K562 (cell line): Measurements from ENCODE around the gene GEN1. TPM values are rescaled to one million over a fixed set of nuclear protein-coding genes. Genes with fewer than 3 reads are reported as not detected.

Source experiments
- ATAC-seq: fragments of 200-7000 bp; cut with Tn5 transposase; 3 replicates; pipeline ENCODE4 v1.9.1; 2020; ENCODE audit warnings: moderate library complexity
- BruUV-seq: library from RNA; stranded (reverse); fragments of 400-500 nt; replicated peaks from 2 replicates; lab custom pipeline; 2021; lab: Mats Ljungman, UMichigan
- CTCF ChIA-PET: fragments of 300-600 bp; formaldehyde crosslinking; extraction: SDS; loops from one replicate; lab custom pipeline; 2021; ENCODE audit warnings: low intra/inter-chr PET ratio; lab: Yijun Ruan, JAX
- POLR2A ChIA-PET: fragments of 300-600, 350-650 bp; sonication (Branson Sonifier 250); formaldehyde crosslinking; extraction: SDS; loops from one replicate; lab custom pipeline; 2021; ENCODE audit warnings: antibody characterized with exemption, inconsistent platforms; lab: Yijun Ruan, JAX
- DNase-seq, 4 experiments: peaks; one replicate each; pipeline versions ENCODE4 v3.0.0 to v3.0.0-alpha.2; 2011 to 2018; ENCODE audit warnings: low spot score in 3 of 4, mixed read lengths in 3 of 4; ENCODE audit errors: extremely low read depth in 1 of 4
- FAIRE-seq: peaks from 2 replicates; lab custom pipeline; 2011; peaks lifted over from hg19 to GRCh38; lab: Jason Lieb, UNC
- H2AFZ ChIP-seq: 2 replicates; pipeline ENCODE4 v1.6.0; 2011; ENCODE audit warnings: low read depth, low read length, control low read depth, inconsistent platforms
- H3K27ac ChIP-seq: fragments of 200-600 bp; 3 replicates; pipeline ENCODE4 v1.8.0; 2011; ENCODE audit warnings: low read depth, mild to moderate bottlenecking, control low read depth, inconsistent platforms, low read length, moderate library complexity, mixed read lengths; ENCODE audit errors: extremely low read depth
- H3K27me3 ChIP-seq, 2 experiments: fragments of 300-600 bp in 1 of 2; 2 replicates in 1 of 2; 3 replicates in 1 of 2; pipeline versions ENCODE4 v1.6.0 to v1.8.0; 2011; ENCODE audit warnings: inconsistent platforms in 2 of 2, low read length in 2 of 2, mild to moderate bottlenecking in 1 of 2, mixed read lengths in 1 of 2, moderate library complexity in 1 of 2; ENCODE audit not compliant: control insufficient read depth in 2 of 2, insufficient read depth in 2 of 2
- H3K36me3 ChIP-seq: fragments of 300-600 bp; 3 replicates; pipeline ENCODE4 v1.8.0; 2011; ENCODE audit warnings: mild to moderate bottlenecking, low read length, inconsistent platforms; ENCODE audit not compliant: control insufficient read depth, insufficient read depth
- H3K4me1 ChIP-seq, 2 experiments: fragments of 200-600 bp in 1 of 2; replicated peaks in 1 of 2; 2 replicates in 1 of 2; 3 replicates in 1 of 2; pipeline versions ENCODE4 v1.5.1 to v1.8.0; 2011; ENCODE audit warnings: inconsistent platforms in 2 of 2, low read length in 2 of 2, mild to moderate bottlenecking in 1 of 2, mixed read lengths in 1 of 2, moderate library complexity in 1 of 2; ENCODE audit not compliant: control insufficient read depth in 2 of 2, insufficient read depth in 2 of 2
- H3K4me2 ChIP-seq: 2 replicates; pipeline ENCODE4 v1.6.1; 2011; ENCODE audit warnings: low read length, control low read depth, inconsistent platforms, mixed read lengths; ENCODE audit not compliant: insufficient read depth
- H3K4me3 ChIP-seq: fragments of 200-600 bp; sonication (generic), shearing (Covaris generic); 2 replicates; pipeline ENCODE4 v1.5.1; 2016; ENCODE audit warnings: control low read depth, inconsistent platforms
- H3K79me2 ChIP-seq: fragments of 200-600 bp; 3 replicates; pipeline ENCODE4 v1.8.0; 2011; ENCODE audit warnings: low read length, inconsistent platforms; ENCODE audit not compliant: control insufficient read depth, insufficient read depth
- H3K9ac ChIP-seq, 2 experiments: 2 replicates each; pipeline versions ENCODE4 v1.6.0 to v1.6.1; 2011; ENCODE audit warnings: low read depth in 2 of 2, low read length in 2 of 2, control low read depth in 1 of 2, inconsistent platforms in 1 of 2, mild to moderate bottlenecking in 1 of 2, mixed read lengths in 1 of 2; ENCODE audit not compliant: insufficient read depth in 1 of 2
- H3K9me1 ChIP-seq: one replicate; pipeline ENCODE4 v1.6.0; 2011; ENCODE audit warnings: inconsistent platforms, mild to moderate bottlenecking, low read length, moderate library complexity; ENCODE audit not compliant: control insufficient read depth, insufficient read depth
- H3K9me3 ChIP-seq: replicated peaks from 2 replicates; pipeline ENCODE4 v1.5.1; 2011; ENCODE audit warnings: low read depth, low read length, inconsistent platforms; ENCODE audit not compliant: control insufficient read depth, insufficient read depth
- H4K20me1 ChIP-seq: replicated peaks from 2 replicates; pipeline ENCODE4 v1.6.1; 2011; ENCODE audit warnings: low read length, inconsistent platforms, mixed read lengths; ENCODE audit not compliant: control insufficient read depth, insufficient read depth
- ARID4B ChIP-seq: sonication (generic); formaldehyde crosslinking; IDR thresholded peaks from 2 replicates; pipeline ENCODE4 v1.8.0; 2022; ENCODE audit warnings: mild to moderate bottlenecking, missing genetic modification reagents
- ATF4 ChIP-seq: fragments of 450-650 bp; formaldehyde crosslinking; IDR thresholded peaks from 2 replicates; pipeline ENCODE4 v1.4.0; 2022; ENCODE audit warnings: mild to moderate bottlenecking, moderate library complexity
- CREB1 ChIP-seq, 2 experiments: sonication (generic) in 1 of 2; formaldehyde crosslinking in 1 of 2; IDR thresholded peaks; 2 replicates each; pipeline versions ENCODE4 v1.6.1 to v1.8.0; 2012 to 2022; ENCODE audit warnings: inconsistent platforms in 1 of 2, mild to moderate bottlenecking in 1 of 2, missing genetic modification reagents in 1 of 2, moderate library complexity in 1 of 2
- ERF ChIP-seq: fragments of 450-650 bp; formaldehyde crosslinking; IDR thresholded peaks from 2 replicates; pipeline ENCODE4 v1.4.0; 2020; ENCODE audit warnings: mild to moderate bottlenecking, mixed read lengths
- FUS ChIP-seq: fragments of 200-400 bp; formaldehyde crosslinking; optimal IDR thresholded peaks from 2 replicates; pipeline ENCODE3; 2017; ENCODE audit warnings: low read depth, low read length
- NFE2L1 ChIP-seq: fragments of 450-650 bp; IDR thresholded peaks from 2 replicates; pipeline ENCODE4 v1.6.1; 2016; ENCODE audit warnings: missing genetic modification characterization, low read depth, mild to moderate bottlenecking, missing compliant biosample characterization, moderate library complexity, borderline replicate concordance
- PHTF2 ChIP-seq: fragments of 250-450 bp; sonication (Bioruptor Pico); IDR thresholded peaks from 2 replicates; pipeline ENCODE4 v1.5.0; 2021; ENCODE audit warnings: mild to moderate bottlenecking
- PRDM10 ChIP-seq: fragments of 450-650 bp; IDR thresholded peaks from 2 replicates; pipeline ENCODE4 v1.6.1; 2018; ENCODE audit not compliant: partially characterized antibody
- SRSF9 ChIP-seq: fragments of 200-400 bp; formaldehyde crosslinking; IDR thresholded peaks from 2 replicates; pipeline ENCODE4 v1.6.1; 2017; ENCODE audit warnings: low read depth, low read length, borderline replicate concordance
- TARDBP ChIP-seq: fragments of 450-650 bp; IDR thresholded peaks from 2 replicates; pipeline ENCODE4 v1.6.1; 2016
- ZBTB7A ChIP-seq: IDR thresholded peaks from 2 replicates; pipeline ENCODE4 v1.6.1; 2011; ENCODE audit warnings: low read depth, mild to moderate bottlenecking, low read length, moderate library complexity, borderline replicate concordance; ENCODE audit not compliant: control insufficient read depth
- ZNF253 ChIP-seq: fragments of 250-450 bp; sonication (Bioruptor Pico); conservative IDR thresholded peaks from 2 replicates; pipeline ENCODE4 v1.6.1; 2021; ENCODE audit warnings: mild to moderate bottlenecking
- WGBS: fragments of 100-300 bp; shearing (Covaris generic); methylation state at CpG from one replicate; pipeline ENCODE4 v1.1.6; 2016; ENCODE audit warnings: low coverage, mixed read lengths; ENCODE audit not compliant: insufficient coverage; ENCODE audit errors: missing lambda C conversion rate; 5-methylcytosine and 5-hydroxymethylcytosine counted together
- in situ Hi-C: fragments of 300-500 bp; cut with MboI; formaldehyde crosslinking; loops from 4 replicates; pipeline ENCODE4 v1.15.0; 2018; ENCODE audit warnings: inconsistent platforms, mixed read lengths
- intact Hi-C: fragments of 100-400 bp; cut with micrococcal nuclease; formaldehyde crosslinking; loops from 2 replicates; pipeline ENCODE4 v1.14.2; 2022
- polyA plus RNA-seq, 8 experiments: library from polyadenylated mRNA; depleted of rRNA in 4 of 8; stranded (reverse) in 5 of 8; unstranded in 3 of 8; fragments of >200 nt; fragmentation: Nextera tagmentation in 2 of 8; fragmentation: Illumina TruSeq in 1 of 8; extraction: Ambion mirVana in 2 of 8; extraction: Trizol in 1 of 8; gene quantifications; 2 replicates each; pipeline versions ENCODE4 v1.2.1 to v1.2.3, GENCODE V29; 2011 to 2014; ENCODE audit warnings: inconsistent platforms in 1 of 8, missing spikeins in 1 of 8
- total RNA-seq, 7 experiments: library from RNA; depleted of rRNA in 6 of 7; stranded (reverse); fragments of >200 nt in 6 of 7; fragmentation: Illumina TruSeq in 2 of 7; extraction: Trizol in 2 of 7; gene quantifications; 2 replicates each; pipeline versions ENCODE4 v1.2.1 to v1.2.3, GENCODE V29; 2011 to 2021; ENCODE audit warnings: low replicate concordance in 1 of 7

The GEN1 gene
- total and polyA plus RNA-seq, 9 of the 15 experiments (the other 6 are each of a cell fraction or from before 2014, with no cell fraction given), result 8.6 to 39.7 (median 24.5) TPM

GRCh38 chr2:17786727-17787126, 32.8 kb downstream of the GEN1 start:
- no peak overlapping the region for H2AFZ ChIP-seq
- in situ Hi-C loops (no loop called here), intact Hi-C loops (no loop called here)
- H3K9ac ChIP-seq, result no peak overlapping the region
- ATAC-seq (no peak; the same call in 2 of the 3 replicates), FAIRE-seq (no peak), DNase-seq (no peak)
- no peaks in the 10 kb centered on the region for H3K9me3 ChIP-seq
- no peaks in the 10 kb centered on the region for H4K20me1 ChIP-seq
- ChIA-PET POLR2A (no interaction called here), CTCF (no interaction called here)
- no peaks in the 10 kb centered on the region for H3K79me2 ChIP-seq
- no peaks in the 10 kb centered on the region for H3K9me1 ChIP-seq
- H3K27me3 ChIP-seq, result peaks cover 2 to 7% of the 10 kb centered on the region in 2 experiments; a peak in 2 of 5 replicates
- BruUV-seq, result no TSS peak
- no peaks in the 10 kb centered on the region for H3K4me1 ChIP-seq
- no peak overlapping the region for H3K27ac ChIP-seq
- no peak overlapping the region for H3K4me2 ChIP-seq
- H3K36me3 ChIP-seq, result peaks cover under 1% of the 10 kb centered on the region; the same call in 1 of the 3 replicates
- 42% methylated on average over 3 of the region's 3 CpGs for WGBS
- H3K4me3 ChIP-seq, result no peak overlapping the region
- TF ChIP-seq ZNF253 (CRISPR knock-in tag), result no peak
- TF ChIP-seq PHTF2, result no peak
- TF ChIP-seq FUS, result no peak
- TF ChIP-seq NFE2L1, result no peak
- no peak for TF ChIP-seq ARID4B (CRISPR knock-in tag)
- no peak for TF ChIP-seq ZBTB7A
- no peak for TF ChIP-seq CREB1 (IDR thresholded peaks at IDR 0.05)
- no peak for TF ChIP-seq CREB1 (CRISPR knock-in tag; IDR thresholded peaks at IDR 0.05)
- TF ChIP-seq ATF4 (CRISPR knock-in tag), result no peak
- TF ChIP-seq SRSF9, result no peak
- no peak for TF ChIP-seq TARDBP
- TF ChIP-seq ERF, result no peak
- no peak for TF ChIP-seq PRDM10
